HK-2 (cell line): Measurements from ENCODE around the gene ISLR.

ENCODE experiments used
- DNase-seq: peaks from one replicate; pipeline ENCODE4 v3.0.0-alpha.2; 2018; ENCODE audit not compliant: unreplicated experiment

ISLR gene

DNA sequence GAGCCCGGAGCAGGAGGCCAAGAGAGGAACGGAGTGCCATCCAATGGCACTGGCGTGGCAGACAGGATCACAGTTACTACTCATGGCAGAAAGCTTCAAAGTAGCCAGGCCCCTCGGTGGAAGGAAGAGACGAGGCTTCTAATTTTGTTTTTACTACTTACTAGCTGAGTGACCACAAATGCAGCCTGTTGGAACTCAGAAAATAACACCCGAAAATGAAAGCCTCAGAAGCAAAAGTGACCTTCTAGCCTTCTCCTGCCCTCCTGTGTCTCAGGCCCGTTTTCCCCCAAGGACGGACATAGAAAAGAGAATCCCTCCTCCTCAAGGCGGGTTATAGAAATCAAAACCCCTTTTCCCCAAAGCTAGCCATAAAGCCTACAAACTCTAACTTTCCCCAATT lies 39.0 kb downstream of the ISLR start:
- DNase-seq, result no peak

DNA sequence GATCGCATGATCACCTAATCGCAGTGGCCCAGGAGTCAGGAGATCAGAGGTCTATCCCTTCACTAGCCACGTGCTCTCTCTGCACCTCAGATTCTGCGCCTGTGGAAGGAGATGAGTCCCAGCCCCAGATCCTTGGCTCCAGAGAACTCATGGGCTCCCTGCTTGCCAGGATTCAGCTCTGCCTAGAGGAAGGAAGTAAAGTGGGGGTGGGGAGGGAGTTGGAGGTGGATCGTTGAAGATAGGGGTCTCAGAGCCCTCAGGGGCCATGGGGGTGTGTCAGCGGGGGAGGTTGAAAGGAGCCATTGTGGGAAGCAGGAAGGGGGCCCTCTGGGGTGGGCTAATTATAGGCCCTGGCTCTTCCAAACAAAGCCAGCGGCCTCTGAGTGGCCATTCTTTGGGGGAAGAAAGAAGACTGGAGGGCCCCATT lies 40.4 kb downstream of the ISLR start:
- DNase-seq, result no peak

DNA sequence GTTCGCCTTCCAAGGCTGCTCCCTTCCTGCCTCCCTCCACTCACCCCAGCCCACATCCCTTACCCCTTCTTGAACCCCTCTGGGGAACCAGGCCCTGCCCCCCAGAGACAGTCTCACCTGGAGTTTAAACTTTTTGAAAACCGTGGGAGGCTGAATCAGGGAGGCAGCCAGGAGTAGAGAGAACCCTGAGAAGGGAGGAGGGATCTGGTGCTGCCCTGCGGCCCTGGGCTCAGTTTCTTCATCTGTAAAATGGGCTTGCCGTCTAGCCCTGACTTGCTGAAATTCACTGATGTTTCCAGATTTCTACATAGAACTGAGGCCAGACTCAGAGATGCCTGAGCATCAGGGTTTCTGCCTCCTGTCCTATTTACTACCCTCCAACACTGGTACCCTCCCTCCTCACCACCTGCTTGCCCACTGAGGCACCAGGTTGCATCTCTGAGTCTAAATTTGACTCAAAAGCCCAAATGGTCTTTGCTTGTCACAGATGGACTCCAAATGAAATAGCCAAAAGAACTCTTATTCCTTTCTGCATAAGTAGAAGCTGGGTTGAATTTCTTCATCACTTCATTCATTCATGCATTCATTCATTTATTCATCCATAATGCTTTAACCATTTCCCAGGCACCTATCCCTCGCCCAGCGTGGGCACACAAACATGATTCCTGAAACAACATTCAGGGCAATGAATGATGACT lies 41.0 kb downstream of the ISLR start:
- no peak for DNase-seq

DNA sequence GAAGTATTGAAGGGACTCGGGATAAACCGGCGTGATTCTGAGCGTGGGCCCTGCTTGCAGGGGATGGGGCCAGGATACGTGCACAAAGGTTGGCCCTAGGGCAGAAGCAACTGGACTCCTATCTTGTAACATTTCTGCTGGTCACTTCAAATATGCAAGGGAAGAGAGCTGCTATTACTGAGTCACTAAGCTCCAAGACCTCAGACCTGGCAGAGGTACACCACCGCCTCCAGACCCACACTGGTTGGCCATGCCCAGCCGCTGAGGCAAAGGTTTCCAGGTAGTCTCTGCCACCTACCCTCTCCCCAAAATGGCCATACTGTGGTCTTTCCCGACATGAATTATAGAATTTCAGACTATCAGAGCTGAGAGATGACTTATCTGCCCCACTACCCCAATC lies 42.4 kb downstream of the ISLR start:
- DNase-seq, result no peak

DNA sequence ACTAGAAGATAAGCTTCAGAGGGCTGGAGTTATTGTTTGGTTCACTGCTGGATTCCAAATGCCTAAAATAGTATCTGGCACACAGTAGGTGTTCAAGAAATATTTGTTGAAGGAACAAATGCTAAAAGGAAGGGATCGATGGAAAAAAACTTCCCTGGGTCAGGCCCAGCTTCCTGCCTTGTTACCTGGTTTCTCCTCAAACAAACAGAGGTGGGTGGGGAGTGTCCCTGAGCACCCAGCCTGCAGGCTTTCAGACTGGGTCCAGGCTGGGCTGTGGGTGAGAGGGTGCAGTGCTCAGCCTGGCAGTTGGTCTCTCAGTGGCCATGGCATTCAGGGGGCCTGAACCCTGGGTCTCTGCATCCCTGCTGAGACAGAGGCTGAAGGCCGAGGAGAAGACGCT lies 43.4 kb downstream of the ISLR start:
- no peak for DNase-seq

DNA sequence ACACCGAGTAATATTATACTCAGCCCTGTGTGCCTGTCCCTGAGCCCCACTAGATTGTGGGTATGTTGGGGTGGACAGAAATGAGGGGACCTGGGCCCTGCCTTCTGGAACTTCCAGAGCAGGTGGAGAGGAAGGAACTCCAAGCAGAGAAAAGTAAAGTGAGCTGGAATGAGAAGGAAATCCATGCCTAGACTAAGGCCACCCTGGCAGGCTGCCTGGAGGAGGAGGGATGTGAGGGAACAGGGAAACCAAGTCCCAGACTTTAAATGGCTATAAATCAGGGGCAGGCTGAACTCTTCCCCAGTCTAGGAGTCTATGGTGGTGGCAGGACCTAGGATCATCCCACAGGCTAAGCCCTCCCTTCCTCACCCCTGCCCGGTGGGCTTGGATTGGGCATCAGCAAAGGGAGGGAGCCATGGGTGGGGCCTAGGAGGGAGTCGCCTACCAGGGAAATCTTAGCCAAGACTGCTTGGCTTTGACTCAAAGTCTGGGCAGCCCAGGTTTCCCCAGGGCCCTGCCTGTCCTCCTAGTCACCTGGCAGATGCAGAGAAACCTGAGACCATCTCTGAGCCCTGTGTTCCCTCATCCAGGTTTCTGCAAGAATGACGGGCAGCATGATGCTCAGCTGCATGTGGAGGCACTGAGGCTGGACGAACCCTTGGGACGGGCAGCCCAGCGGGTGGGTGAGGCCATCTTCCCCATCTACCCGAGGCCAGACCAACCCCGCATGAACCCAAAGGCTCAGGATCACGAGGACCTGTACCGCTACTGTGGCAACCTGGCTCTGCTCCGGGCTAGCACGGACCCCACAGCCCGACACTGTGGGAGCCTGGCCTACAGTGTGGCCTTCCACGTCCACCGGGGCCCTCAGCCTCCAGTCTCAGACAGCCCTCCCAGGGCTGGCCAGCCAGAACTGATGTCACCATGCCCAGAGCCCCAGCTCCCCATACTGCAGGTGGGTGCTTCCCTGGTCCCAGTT lies 44.7 kb downstream of the ISLR start:
- DNase-seq, result no peak

DNA sequence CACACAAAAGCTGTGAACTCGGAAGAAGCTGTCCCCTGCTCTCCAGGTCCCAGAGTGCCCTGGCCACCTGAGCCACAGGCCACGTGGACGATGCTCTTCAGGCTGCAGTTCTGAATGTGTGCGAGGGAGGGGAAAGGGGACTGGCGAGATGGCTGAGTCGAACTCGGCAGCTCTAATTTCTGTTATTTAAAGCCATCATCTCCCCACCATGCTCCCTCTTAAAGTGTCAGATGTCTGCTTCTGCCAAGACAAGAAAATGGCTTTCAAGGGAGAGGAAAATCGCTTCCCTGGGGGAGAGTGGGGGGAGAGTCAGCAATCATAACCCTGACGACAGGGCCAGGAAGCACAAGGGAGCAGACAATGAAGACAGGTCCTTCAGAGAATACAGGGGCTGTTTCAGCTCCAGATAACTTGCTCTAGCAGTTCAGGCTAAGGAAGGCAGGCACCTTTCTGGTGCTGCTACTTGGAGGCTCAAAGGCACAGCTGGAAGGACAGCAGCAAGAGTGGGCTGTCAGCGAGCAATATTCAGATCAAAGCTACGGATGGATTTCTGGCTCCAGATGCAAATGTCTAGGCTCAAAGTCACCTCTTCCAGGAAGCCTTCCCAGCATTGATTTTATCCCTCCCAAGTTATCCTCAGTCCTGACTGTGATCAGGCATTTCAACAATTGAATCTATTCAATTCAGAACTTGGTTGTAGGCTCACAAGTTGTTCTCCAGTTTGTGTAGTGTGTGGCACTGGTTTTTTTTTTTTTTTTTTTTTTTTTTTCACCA lies 47.2 kb downstream of the ISLR start:
- no peak for DNase-seq

DNA sequence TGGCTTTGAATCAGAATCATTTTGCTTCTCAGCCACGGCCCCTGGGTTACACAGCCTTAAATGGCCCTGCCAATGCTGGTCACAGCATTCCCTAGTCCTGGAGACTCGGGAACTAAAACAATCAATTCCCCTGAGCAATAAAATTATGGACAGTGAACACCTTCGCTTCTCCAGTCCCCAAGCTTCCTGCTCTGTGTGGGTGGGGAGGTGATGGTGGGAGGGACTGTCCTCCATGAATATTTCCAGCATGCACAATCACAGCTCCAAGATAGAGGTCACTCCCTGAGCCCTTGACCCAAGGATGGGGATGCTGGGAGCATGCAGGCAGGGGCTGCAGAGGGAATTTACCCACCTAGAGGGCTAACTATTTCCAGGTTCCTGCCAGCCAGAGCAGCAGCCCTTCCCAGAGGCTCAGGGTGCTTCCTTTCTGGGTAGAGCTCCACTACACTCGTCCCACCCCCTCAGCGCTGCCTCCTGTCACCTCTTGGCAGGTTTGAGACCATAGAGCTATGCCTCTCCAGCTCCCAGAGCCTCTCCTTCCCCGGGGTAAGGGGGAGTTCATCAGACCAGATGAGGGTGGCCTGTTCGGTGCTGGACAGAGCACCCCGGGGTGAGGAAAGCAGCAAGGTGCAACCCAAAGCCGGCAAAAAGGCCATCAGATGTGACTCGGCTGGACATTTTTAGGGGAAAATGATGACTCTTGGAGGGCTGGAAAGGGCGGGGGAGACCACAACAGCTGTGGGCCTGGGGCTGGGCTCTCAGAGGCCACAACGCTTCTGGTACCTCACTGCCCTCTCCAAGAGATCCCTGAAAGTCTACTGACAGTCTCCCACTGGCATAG lies 48.1 kb downstream of the ISLR start:
- no peak for DNase-seq

DNA sequence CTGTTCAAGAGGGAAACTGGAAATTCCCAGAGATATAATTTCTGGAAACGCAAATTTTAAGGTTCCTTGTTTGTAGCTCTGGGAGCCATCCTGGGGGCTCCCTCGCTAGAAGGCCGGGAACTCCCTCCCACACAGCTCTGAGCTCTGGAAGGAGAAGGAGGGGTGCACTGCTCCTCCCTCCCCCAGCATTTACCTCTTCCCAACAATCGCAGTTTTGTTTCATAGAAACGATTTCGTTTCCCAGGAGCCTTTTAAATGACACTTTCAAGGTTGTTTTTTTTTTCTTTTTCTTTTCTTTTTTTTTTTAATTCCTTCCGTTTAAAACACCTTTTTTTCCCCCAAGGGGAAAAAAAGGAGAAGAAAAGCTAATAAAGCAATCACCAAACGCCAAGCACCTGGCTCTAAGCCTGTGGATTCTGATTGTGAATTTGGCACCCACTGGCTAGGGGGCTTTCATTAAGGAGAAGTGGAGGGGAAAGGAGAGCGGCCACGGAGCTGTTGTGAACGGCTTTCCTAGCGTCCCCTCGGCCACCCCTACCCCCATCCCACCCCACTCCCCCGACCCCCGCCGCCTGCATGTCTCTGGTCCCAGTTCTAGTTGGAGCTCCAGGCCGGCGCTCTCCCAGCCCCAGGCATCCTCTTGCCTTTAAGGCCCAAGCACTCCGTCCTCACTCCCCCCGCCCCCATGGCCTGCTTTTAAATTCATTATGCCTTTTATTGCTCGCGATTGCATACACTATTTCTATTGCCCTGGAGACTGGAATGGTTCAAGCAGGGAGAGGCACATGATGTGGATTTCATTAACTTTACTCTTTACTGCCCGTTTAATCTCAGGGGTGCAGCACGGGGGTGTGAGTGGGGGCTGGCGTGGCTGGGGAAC lies 49.0 kb downstream of the ISLR start:
- DNase-seq, result no peak

DNA sequence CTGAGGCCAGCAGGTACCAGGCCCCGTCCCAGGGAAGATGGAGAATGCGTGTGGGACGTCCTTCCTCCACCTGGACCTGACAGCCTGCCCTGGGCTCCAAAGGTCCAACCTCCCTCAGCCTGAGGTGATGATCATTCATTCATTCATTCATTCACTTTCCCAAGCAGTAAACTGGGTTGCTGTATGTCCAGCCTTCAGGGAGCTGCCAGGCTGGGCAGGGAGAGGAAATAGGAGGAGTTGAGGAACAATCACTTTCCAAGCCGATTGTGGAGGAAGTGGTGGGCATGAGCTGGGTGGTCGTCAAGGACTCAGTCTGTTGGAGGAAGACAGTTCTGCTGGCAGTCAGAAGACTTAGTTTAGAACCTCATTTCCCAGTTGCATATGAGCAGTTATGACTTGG lies 52.4 kb downstream of the ISLR start:
- DNase-seq, result no peak
